GM19397 (cell line): ENCODE measurements around the gene TBL1XR1.
A peak's percentile ranks its signal among the peaks of the same experiment; 100 is the strongest.

Experiments
- ATAC-seq: cut with Tn5 transposase; IDR thresholded peaks from one replicate; pipeline ENCODE4 v1.9.1; 2021; ENCODE audit warnings: mild to moderate bottlenecking, moderate library complexity; ENCODE audit not compliant: unreplicated experiment

Gene TBL1XR1

DNA sequence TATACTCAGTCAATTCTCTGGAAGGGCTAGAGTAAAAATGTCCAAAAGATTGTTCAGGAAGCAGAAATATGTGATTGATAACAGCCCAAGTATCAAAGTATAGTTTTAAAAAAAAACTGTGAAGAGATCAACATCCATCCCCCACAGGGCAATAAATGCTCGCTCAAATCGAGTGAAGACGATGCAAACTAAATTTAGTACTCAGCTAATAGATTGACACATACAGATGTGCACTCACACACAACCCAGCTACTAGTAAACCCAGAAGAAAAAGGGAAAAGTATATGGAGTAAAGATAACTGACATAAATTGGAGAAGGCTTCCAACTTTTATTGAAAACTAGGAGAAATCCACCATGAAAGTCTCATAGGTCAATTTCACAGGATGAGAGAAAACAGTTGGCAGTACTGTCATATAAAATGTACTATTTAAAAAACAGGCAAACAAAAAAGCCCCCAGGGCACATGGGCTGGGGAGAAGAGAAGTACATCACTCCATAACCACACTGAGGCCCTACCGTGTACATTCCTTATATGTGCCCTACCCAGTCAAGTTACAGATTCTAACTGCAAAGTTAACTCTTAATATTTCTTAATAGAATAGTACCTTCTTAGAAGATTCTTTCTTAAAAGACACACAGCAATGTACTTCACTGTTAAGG, 125.7 kb downstream of the TBL1XR1 start:
- ATAC-seq, result no peak

DNA sequence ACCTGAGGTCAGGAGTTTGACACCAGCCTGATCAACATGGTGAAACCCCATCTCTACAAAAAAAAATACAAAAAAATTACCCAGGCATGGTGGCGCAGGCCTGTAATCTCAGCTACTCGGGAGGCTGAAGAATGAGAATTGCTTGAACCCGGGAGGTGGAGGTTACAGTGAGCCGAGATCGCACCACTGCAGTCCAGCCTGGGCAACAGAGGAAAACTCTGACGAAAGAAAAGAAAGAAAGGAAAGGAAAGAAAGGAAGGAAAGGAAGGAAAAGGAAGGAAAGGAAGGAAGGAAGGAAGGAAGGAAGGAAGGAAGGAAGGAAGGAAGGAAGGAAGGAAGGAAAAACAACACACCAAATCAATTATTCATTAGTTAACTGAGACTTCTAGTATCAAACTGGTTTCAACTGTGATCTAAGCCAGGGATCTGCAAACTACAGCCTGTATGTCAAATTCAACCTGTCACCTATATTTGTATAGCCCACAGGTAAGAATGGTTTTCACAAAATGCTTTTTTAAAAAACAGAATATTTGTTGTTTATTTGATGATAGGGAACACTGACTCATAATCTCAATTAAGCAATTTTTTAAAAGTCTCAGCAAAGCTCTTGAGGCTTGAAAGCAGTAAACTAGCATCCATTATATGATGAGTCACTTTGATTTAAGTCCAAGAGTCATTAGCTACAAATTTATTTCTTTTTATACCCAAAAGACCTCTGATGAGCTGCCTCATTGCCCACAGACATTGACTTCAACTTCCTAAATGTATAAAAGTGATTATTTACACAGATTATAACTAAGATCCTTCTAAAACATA, 127.6 kb downstream of the TBL1XR1 start:
- ATAC-seq, result no peak

DNA sequence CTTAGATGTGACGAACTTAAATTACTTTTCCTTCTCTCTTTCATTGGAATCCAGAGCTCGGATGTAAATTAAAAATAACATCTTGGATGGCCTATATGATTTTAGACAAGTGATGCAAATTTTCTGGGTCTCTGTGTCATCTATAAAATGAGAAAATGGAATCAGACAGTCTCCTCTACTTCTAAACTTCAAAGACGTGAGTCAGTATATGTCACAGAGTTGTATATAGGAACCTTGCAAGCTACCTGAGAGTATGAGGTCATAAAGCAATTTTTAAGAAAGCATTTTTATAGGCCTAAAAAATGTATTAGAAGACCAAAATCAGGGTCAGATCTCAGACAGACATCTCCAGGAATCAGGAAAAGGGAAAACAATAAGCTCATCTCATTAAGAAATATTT, 128.3 kb downstream of the TBL1XR1 start:
- no peak for ATAC-seq

DNA sequence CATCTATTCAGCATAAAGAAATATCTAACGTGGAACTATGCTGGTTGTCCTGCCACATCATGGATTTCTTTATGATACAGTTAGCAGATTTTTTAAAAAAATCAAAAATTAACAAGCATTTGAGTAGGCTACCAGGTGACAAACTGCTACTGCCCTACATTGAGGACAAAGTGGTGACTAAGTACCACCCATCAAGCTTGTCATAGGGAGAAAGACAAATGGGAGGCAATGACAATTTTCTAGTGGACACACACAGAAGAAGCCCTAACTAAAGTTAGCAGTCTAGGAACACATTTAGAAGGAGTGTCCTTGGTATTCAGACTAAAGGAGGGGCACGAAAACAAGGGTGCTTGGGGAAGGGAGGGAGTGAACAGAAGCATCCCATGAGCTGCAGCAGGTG, 131.2 kb downstream of the TBL1XR1 start:
- ATAC-seq, result no peak

DNA sequence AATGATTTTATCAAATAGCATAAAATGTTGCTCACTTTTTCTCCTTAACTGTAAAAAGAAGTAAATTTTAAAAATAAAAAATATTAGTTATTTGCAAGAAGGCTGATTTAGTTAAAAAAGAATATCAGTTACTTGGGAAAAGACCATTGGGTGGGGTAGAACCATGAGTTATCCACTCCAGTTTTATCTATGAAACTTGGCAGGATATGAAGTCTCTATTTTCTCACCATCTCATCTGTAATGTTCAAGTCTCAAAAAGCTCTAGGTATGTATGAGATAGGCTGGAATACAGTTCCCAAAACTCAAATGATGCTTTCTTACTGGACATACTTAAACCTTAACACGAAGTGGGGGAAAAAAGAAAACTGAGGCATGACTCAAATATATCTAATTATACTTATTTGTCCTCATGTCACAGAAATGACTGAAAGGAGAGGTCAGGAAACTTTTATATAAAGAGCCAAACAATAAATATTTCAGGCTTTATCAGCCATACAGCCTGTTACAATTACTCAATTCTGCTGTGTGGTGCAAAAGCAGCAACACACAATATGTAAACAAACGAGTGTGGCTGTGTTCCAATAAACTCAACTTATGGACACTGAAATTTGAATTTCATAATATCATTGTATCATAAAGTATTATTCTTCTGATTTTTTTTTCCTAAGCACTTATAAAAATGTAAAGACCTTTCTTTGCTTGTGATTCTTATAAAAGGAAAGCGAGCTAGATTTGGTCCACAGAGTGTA, 131.8 kb downstream of the TBL1XR1 start:
- no peak for ATAC-seq

DNA sequence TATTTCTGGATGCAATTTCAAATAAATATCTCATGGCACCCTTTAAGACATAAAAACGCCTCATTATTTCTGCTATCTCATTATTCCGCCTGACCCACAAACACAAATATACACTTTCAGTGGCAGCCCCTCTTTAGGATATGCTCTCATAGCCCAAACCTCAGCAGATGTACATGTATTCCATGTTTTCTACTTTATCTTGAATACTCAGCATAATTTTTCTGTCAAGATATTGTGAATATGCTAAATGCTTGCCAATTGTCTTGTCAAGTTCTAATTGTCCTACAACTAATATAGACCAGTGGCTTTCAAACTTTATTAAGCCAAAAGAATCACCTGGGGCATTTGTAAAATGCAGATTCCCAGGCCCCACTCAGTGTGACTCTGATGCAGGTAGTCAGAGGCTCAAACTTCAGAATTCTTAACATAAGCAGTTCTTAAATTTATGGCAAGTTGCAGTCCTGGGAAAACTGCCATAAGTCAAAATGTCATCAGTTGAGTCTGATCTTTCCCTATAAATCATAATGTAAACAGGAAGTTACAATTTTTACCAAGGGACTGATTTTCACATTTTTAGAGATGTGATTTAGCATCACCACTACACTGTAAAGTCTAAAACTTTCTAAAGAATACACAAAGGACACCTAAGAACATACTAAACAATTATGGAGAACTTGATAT, 135.1 kb downstream of the TBL1XR1 start:
- no peak for ATAC-seq

DNA sequence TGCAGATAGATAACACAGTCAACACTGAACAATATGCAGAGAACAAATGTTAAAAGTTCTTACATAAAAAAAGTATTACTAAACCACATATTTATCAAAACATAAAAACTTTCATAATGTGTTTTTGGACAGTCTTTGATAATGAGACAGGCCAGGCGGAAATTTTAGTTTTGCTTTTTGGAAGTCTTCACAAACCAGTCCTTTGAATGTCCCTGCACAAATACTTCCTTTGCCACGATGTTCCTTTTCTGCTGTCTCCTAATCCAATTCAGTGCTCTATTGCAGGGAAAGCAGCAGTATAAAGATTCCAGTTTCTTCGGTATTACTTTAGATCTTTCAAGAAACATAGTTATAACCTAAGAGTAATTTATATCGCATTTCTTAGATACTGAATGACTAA, 135.9 kb downstream of the TBL1XR1 start:
- no peak for ATAC-seq

DNA sequence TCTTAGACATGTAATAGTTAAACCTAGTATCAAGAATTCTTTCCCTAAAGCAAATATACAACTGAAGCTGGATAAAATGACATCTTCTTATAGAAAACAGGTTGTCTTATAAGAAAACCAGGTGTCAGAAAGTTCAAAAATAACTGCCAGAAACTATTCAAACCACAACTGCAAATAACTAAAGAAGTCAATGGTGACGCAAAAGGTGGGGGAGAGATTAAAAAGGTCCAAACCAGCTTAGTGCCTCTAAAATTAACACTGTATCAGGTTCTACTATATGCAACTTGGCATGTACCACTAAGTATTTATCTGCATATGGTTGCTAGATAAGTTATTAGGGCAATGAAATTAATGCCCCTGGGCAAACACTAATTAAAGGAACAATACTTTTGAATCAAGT, 136.8 kb downstream of the TBL1XR1 start:
- ATAC-seq, result no peak

DNA sequence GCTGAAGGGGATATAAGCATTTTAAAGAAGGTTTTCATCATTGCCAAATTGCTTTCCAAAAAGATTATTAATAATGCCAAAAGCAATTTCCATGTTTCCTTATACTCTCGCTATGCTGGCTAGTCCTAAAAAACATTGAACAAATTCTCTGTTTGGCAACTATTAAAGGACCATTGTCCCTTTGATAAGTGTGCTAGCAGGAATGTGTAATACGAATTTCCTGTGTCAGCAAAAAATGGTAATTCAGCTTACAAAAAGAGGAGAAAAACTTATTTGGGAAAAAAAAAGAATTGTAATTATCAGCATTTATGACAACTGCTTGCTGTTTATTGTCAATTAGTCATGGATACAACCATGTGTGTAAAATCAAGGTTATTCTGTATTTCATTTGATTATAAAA, 138.6 kb downstream of the TBL1XR1 start:
- no peak for ATAC-seq

DNA sequence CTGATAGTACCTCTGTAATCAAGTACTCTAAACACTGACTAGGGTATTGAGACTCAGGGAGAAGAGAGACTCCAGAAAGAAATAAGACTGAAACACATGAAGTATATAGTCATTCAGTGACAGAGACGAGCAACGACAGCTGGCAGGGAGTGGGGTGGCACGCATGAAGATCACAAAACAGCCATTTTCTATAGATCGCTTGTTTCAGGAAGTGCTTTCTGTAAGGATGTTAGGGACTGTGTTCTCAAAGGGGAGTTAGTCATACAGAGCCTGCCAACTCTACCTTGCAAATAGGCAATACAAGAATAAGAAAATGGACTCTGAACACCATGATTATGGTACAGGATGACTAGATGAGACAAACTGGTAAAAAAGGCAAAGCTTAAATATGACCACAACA, 139.5 kb downstream of the TBL1XR1 start:
- peak; percentile 93 for ATAC-seq

DNA sequence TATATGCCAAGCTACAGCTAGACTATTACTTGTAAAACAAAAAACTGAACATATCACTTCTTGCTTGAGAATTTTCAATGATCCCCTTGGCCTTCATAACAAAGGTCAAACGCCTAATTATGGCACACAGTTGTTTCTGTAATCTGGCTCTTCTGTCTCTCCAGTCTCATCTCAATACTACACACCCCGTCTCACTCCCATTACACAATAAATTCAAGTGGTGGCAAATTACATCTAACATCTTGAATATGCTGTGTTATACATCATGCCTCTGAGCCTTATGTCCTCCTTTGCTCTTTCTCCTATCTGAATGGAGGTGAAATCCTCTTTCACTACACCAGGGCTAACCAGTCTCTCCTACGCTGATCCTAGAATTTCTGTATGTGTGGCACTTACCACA, 140.4 kb downstream of the TBL1XR1 start:
- ATAC-seq, result no peak

DNA sequence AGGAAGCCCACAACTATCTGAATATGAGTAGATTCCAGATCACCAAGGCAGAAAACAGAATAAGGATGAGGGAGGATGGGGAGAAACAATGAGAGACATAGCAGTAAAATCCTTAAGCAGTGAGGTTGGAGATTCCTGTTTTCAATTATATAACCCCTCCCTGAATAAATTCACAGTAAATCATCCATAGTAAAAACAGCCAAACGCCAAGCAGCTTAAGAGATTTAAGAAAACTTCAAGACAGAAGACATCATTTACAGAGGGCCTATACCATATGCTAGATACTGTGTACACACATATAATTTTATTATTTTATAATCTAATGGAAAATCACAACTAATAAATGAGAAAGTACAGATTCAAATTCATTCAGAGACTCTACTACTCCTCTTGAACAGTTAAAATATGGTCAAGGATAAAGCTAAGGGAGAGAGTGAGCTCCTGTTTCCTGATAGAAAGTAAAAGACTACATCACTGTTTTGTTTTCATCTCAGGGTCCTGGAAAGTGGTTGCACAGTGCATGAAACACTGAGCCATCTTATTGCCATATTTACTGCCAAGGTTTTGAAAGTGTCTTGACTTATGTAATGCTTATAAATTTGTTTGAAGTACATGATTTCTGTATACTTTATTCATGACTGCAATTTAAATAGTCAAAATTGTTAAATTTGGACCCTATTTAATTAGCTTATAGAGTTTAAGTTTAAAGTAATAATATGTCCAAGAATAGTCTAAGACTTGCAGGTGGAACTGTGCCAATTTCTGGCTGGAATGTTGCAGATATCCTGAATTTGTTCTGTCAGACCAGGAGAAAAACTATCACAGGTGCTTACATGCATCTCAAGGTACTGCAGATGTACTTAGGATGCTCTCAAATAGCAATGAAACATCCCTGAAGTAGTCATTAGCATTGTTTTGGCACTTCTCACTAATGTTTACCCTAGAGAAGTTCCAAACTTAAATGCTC, 141.4 kb downstream of the TBL1XR1 start:
- ATAC-seq, result no peak

DNA sequence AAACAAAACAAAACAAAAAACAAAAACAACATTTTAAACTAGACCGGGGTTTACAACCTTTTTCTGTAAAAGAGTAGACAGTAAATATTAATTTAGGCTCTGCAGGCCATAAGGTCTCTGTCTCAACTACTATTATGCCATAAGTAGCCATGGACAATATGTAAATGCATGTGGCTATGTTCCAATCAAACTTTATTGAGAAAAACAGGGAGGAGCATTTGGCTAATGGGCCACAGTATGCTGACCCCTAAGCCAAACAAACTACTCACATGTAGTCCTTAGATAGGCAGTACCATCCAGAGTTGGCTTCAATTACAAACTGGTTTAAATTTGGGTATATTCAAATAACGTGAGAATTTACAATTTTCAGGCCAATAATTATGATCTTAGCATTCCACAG, 144.2 kb downstream of the TBL1XR1 start:
- no peak for ATAC-seq

DNA sequence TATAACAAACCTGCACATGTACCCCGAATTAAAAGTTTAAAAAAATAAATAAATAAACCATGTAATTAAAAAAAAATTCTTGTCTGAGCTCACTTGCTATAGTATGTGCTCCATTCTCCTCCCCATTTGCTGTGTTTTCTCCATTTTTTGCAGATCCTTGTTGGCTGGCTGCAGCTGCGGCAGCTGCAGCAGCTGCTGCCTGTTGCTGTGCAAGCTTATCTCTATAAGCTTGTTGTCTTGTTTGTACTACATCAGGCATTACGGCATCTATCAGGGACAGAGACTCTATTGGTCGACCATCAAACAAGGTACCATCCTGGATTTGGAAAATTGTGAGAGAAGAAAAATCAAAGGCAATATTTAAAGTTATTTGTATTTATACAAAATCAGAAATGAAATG, 145.9 kb downstream of the TBL1XR1 start:
- ATAC-seq, result no peak

DNA sequence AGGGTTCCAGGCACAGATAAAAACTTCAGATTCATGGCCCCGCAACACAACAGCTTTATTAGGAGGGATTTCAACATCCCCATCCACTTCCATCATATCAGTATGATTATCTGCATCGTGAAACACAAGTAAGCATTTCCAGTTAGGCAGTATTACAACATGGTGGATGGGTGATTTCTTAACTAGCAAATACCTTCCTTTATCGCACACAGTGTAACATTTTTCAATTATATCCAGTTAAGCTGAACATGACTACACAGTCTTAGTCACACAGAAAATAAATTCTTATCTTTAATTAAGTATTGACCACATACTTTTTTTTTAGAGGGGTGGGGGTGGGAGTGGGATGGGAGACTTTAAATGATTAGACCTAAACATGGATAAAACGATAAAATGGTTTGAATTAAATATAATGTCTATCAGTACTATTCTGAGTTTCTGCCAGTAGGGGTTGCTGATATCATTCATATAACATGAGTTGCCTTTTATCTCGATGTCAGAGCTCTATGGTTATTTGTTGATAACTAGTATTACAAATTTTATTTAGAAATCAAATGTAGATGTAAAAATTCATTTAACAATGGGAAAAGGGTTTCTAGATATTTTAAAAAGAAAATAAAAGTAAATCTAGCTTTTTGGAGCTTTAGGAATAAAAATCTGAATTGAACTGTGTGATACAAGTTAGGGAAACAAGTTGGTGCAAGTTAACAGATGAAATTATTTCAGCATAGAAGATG, 146.6 kb downstream of the TBL1XR1 start:
- ATAC-seq, result no peak

DNA sequence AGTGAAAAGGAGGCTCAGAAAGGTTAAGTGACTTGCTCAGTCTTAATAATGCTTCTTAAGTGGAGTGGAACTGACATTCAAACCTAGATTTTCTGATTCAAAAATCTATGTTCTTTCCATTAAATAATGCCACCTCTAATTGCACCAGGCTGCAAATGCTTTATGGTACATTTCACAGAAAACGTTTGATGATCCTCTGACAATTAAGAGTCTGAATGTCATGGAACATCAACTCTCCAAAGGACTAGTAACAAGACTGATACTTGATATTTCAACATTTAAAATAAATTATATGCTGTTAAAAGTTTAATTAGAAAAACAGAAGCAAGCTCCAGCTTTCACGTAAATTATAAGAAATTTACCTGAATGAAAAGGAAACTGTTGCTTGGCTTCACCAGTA, 151.5 kb downstream of the TBL1XR1 start:
- no peak for ATAC-seq

DNA sequence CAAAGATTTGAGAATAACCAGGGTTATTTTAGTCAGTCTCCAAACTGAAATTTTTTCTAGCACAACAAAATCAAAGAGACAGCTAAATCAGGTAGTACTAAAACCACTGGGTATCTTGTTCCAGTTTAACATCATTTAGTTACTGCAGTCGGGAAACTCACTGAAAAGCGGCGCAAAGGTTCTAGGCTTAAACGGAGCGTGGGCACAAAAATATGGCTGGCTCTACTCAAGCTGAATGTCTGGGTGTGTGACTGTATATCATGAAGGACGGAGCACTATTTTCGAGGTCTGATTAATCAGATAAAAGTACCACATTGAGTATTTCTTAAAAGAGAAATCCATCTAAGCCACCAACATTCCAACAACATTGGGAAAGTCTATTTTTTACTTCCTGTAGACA, 152.1 kb downstream of the TBL1XR1 start:
- no peak for ATAC-seq

DNA sequence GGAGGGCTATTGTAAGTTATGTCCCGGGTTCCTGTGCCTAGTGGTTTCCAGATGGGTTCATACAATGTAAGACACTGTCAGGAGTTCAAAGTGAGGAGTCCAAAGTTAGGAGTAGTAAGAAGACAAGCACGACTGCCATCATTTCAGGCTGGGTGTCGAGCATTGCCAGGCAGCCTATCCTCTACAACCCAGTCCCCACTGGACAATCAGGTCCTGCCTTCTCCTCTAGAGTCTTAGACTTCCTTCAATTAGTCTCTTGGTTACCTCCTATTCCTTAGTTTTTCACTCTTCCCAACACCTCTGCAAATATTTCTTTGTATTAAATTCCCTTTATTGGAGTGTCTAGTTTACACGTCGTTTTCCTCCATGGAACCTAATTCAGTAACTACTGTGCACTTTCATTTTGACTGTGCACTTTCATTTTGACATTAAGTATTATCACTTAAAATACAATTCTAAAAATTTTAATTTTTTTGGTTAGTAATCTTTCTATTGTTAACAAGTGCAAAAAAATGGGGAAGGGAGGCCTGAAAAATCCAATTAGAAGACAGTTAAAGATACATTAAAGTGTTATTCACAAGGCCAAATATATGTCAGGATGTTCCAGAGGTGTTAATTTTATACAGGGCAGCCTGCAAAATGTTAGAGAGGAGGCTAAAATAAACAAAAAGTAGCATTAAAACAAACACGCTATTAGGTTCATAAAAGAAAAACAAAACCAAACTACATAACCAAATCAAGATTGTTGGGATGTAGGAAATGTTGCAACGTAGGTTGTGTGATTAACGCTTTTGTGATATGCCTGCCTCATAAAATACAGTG, 155.3 kb downstream of the TBL1XR1 start:
- ATAC-seq, result no peak
